ENCODE data around the gene PECR.
"Not testable (repeated sequence)": the region's sequence is repeated elsewhere in the genome, so short reads cannot be mapped to it uniquely, and the experiment has no call there.

Gene PECR

GRCh38 chr2:216030216-216030615, 51.4 kb downstream of the PECR start:
- no peak for DNase-seq

DNA sequence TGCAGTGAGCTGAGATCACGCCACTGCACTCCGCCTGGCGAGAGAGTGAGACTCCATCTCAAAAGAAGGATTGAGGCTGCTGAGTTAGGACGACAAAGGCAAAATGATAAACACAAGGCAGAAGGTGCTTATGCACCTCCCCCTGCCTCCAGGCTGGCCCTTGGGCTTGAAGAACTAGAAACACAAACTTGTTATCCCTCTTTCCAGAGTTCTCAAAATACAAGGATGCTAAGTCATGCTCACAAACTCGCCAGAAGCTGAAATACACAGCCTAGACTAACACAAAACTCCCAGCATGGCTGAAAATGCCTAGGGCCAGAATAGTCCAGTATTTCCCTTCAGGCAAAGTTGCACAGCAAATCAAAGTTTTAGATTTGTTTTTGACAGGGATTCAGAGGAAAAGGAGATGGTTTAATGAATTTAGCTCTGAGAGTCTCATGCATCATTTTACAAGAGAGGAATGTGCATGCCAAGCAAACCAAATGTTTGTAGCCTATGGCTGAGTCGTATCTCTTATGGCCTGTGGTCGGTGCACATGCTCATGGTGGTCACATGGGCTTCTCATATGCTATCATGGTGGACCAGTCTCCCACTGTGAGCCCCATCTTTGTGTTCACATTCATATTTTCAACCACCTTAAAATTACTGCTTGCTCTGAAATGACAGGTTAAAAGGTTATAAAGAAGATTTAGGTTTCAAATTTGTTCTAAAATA, 52.0 kb downstream of the PECR start:
- no peak for DNase-seq

- DNase-seq: no peak
Observed at GRCh38 chr2:216024779-216025336, 56.8 kb downstream of the PECR start.

- DNase-seq: peak in 4 of 56 donors; percentile 4 to 14 (median 9)
Observed at GRCh38 chr2:216023055-216023648, 58.5 kb downstream of the PECR start.

DNA sequence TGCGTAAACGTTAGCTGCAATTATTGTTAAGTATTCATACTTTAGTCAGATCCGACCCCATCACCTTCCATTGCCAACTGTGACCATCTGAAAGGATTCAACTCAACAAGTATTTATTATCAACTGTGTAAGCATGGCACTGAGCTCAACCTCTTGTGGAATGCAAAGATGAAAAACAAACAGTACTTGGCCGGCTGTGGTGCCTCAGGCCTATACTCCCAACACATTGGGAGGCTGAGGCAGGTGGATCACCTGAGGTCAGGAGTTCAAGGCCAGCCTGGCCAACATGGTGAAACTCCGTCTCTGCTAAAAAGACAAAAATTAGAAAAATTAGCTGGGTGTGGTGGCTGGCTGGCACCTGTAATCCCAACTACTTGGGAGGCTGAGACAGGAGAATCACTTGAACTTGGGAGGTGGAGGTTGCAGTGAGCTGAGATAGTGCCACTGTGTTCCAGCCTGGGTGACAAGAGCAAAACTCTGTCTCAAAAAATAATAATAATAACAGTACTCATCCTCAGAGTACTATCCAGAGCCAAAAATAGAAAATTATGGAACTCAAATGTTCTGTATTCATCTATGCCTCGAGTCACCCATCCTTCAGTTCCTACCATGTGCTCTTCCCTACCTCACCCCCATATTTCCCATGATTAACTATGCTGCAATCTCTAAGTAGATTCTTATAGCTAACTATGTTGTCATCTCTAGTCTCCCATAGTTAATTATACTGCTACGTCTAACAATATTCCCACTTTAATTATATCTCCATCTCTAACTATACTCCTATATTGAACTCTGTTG, 59.6 kb downstream of the PECR start:
- DNase-seq: no peak

- no peak for DNase-seq
Observed at GRCh38 chr2:216018709-216019108, 62.9 kb downstream of the PECR start.

DNA sequence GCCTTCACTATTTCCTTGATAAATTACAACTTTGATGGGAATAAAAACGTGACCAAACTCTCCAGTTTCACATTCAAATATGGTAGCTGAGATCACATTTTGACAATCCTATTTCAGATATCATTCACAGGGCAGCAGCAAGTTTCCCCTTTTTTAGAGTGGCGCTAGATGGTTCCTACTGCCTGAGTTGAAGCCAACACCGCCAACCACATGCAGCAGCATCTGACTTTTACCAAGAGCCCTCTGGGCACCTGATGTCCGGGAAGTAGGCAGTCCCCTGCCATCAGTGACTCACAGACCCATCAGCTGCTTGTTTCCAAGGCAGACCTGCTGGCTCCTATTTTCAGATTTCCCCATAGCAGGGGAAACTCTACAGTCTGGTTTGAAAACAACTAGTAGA, 64.2 kb downstream of the PECR start:
- DNase-seq: no peak

GRCh38 chr2:216016581-216016980, 65.0 kb downstream of the PECR start:
- DNase-seq: no peak

DNA sequence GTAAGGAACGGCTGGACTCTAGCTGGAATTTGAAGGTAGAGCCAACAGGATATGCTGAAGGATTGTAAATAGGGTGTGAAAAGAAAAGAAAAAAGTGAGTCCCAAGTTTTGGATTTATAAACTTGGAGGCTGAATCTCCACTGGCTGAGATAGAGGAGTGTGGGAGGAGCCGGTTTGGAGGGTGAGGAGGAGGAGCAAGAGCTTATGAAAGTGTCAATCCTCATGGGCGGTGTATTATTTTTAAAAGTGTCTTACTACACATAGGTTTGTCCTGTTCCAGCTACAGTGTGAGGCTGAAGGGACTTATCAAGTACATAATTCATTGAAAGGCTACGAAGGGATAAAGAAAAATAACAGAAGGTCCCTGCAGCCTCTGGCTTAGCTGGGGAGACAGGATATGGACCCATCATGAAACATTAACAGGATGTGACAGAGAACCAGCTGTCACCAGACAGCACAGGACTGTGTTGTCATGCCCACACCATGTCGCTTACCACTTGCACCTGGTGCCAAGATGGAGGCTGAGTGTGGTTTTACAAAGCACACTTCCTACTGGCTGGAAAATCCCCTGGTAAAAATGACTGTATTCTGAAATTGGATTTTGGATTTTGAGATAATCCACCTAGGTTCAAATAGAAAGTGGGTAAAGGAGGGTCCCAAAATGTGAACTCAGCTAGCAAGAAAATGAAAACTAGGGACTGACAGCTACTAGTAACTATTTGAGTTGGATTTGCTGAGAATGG, 65.7 kb downstream of the PECR start:
- no peak for DNase-seq

- DNase-seq: no peak
Observed at GRCh38 chr2:216014986-216015385, 66.6 kb downstream of the PECR start.

- no peak for DNase-seq
Observed at GRCh38 chr2:216014006-216014405, 67.6 kb downstream of the PECR start.

DNA sequence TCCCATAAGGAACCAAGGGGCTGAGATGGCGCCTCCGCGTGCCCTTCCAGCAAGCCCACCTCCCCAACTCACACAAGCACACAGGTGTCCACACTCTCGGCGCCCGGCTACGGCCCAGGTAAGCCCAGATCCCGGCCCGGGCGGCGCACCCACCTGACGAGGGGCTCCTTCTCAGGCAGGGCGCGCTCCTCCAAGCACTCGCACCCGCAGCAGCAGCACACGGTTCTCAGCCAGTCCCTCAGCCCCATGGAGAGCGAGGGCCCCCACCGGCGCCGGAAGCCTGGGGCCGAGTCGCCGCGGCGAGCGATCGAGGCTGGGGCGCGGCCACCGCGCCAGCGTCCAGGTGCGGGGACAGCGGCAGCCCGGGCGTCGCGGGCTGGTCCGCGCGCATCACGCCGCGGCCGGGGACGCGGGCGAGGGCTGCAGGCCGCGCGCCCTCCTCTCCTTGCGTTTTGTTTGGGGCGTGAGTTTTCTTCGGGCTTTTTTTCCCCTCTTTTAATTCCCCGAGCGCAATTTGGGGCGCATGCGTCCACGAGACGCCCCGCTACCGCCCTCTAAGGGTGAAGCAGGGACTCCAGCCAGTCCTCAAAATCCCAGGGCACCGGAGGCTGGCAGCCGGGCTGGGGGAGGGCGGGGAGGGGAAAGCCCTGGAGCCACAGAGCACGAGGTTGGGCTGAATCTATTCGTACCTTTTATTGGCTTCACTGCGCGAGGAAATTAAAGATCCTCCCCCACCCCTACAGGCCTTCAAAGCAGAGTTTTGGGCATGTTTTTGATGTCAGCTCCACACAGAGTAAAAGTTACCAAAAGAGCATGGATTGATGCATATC, 68.3 kb downstream of the PECR start, which contains the start of gene MREG:
TSS of gene MREG (minus strand) at position 472 of the 830 bp plus-strand sequence. CDS start at position 248, 224 bp downstream.
- DNase-seq: peak in 48 of 56 donors; percentile 7 to 78 (median 52)

GRCh38 chr2:216012830-216013079, 68.9 kb downstream of the PECR start:
- no peak for DNase-seq

GRCh38 chr2:216012133-216012829, 69.3 kb downstream of the PECR start:
- DNase-seq: no peak

GRCh38 chr2:216009215-216009614, 72.4 kb downstream of the PECR start:
- not testable (repeated sequence) for DNase-seq

DNA sequence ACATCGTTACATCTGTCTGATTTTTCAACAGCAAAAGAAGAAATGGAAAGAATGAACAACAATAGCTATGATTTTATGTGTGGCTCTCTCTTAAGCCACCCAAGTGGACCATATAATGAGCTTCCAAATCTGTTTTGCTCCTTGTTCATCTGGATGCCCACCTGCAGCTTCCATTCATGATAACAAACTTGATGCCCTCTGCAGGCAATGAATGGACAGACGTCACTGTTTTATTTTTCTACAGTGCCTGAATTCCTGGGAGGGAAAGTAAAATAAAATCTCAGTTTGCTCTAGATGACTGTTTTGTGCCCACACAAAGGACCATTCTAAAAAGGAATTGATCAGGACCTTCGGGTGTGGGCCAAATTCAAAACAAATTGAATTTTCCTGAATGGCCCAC, 73.2 kb downstream of the PECR start:
- no peak for DNase-seq

DNA sequence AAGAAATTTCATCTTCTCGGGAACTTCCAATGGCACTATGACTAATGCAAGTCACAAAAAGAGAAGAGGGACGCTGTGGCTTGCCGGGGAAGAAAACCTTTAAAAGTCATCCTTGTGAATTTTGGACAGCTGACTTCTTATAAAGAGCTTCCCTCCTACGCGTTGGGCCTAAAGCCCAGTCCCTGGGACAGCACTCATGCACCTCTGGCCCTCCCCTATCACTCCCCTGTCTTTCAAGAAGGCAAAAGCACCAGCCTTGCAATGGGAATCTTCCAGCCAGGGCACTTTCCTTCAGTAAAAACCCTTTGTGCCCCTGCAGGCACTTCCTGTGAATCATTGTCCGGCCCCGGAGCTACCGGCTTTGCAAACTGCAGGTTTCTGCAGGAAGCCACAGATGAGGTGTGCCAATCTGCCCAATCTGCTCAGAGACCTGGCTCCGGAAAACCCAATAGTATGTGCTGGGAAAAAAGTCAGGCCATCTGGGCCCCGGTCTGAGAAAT, 75.4 kb downstream of the PECR start:
- peak in 1 of 56 donors; percentile 6 for DNase-seq

DNA sequence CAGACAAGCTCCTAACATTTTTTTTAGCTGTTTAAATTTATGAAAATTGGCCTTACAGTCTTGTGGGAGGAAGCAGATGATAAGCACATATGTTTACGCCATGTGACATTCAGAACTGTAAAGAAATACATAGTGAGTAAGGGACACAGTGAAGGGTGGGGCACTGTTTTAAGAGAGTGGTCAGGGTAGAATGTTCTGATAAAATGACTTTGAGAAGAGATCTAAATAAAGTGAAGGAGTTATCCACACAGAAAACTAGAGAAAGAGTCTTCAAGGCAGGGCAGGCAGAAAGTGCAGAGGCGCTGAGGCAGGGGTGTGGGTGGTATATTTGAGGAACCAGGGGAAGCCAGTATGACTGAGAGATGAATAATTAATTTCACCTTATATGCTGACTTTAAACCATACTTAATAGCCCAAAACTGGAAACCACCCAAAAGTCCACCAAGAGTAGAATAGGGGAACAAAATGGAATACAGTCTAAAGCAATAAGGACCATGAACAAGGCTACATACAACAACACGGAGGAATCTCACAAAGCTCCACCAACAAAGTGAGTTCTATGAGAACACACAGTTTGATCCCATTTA, 76.8 kb downstream of the PECR start:
- DNase-seq: peak in 1 of 56 donors; percentile 5
